Peyer's patch (tissue), 4 donors: ENCODE measurements around the gene SPTB.

Experiments
- CTCF ChIP-seq, 6 experiments: fragments of 450-650 bp in 4 of 6; fragments of 200-600 bp in 2 of 6; sonication (generic) in 1 of 6; IDR thresholded peaks; one replicate each; pipeline ENCODE4 v1.5.1; 2017 to 2019; ENCODE audit warnings: antibody characterized with exemption in 6 of 6, mild to moderate bottlenecking in 3 of 6, moderate library complexity in 1 of 6
- POLR2A ChIP-seq, 2 donors: fragments of 450-650 bp; IDR thresholded peaks; one replicate each; pipeline ENCODE4 v1.5.1; 2017; ENCODE audit warnings: antibody characterized with exemption in 2 of 2, mild to moderate bottlenecking in 2 of 2, moderate library complexity in 2 of 2

DNA sequence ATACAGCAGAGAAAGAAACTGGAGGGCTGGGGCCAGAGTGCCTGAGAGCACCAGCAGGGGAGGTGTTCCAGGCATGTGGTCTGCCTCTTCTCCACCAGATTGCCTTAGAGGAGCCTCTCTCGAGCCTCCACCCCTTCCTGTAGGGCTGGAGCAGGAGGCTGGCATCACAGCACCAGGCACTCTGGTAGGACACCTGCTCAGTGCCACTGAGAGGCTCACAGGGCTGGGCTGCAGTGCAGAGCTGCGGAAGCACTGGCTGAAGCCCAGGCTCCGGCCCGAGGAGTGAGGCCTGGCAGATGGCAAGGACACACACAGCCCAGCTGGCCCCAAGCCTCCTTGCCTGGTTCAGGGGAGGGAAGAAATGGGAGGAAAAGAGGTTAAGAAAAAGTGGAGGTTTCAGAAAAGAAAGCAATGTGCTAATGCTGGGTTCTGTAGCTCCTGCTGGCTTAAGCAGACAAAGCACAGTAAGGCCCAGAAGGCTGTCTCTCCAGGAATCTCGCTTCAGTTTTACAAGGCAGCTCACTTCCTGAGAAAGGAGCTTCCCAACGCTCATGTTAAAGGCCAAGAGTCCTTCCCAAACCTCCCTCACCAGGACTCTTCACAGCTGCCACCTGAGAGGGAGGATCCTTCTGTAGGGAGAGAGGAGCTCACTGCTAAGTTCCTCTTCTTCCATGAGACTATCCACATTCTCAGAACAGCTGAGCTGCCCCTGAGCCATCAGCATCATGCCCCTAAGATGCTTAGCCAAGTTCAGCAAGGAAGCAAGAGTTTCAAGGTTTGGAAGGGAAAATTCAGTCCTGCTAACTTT, 23.8 kb downstream of the SPTB start:
- no peak for TF ChIP-seq CTCF (IDR thresholded peaks at IDR 0.05)
- TF ChIP-seq POLR2A (IDR thresholded peaks at IDR 0.05), result no peak
